Measurements from ENCODE around the gene IGF2R. TPM values are rescaled to one million over a fixed set of nuclear protein-coding genes. Genes with fewer than 3 reads are reported as not detected.

IGF2R gene
- total and polyA plus RNA-seq, 2 experiments from 2014 or later: 61.2 to 132 TPM

DNA sequence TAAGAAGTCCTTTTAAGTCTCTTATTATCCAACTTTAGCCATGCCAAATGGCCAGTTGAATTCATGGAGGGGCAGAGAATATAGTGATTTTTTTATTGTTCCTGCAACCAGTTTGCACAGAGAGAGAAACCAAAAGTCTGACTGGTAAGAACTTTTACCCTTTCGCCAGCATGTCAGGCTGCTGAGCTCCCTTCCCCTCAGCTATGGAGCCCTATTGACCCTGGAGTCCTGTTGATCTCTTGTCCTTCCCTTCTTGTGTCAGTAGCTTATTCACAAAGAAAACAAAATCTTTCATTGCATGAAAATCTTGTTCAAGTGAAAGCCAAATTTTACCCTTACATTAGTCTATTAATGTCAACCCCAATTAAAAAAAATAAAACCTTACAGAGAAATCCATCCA is 151.2 kb downstream of the IGF2R start:
- H4K20me1 ChIP-seq (ENCODE audit: insufficient read depth, poor library complexity, severe bottlenecking): no peaks in the 10 kb centered on the region
- WGBS (ENCODE audit: low lambda C conversion rate, missing lambda C conversion rate): 90% methylated on average over 1 of the region's 1 CpG
- no peak overlapping the region for H3K27ac ChIP-seq
- no peak for DNase-seq (ENCODE audit: low spot score)
- no peak overlapping the region for H3K4me2 ChIP-seq
- H3K9me2 ChIP-seq (replicated peaks; ENCODE audit: insufficient read depth): no peaks in the 10 kb centered on the region
- no peak overlapping the region for H2AFZ ChIP-seq
- TF ChIP-seq, protein P1, sequence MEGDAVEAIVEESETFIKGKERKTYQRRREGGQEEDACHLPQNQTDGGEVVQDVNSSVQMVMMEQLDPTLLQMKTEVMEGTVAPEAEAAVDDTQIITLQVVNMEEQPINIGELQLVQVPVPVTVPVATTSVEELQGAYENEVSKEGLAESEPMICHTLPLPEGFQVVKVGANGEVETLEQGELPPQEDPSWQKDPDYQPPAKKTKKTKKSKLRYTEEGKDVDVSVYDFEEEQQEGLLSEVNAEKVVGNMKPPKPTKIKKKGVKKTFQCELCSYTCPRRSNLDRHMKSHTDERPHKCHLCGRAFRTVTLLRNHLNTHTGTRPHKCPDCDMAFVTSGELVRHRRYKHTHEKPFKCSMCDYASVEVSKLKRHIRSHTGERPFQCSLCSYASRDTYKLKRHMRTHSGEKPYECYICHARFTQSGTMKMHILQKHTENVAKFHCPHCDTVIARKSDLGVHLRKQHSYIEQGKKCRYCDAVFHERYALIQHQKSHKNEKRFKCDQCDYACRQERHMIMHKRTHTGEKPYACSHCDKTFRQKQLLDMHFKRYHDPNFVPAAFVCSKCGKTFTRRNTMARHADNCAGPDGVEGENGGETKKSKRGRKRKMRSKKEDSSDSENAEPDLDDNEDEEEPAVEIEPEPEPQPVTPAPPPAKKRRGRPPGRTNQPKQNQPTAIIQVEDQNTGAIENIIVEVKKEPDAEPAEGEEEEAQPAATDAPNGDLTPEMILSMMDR (IDR thresholded peaks at IDR 0.05; ENCODE audit: poor library complexity): no peak
- TF ChIP-seq EZH2 (IDR thresholded peaks at IDR 0.05; ENCODE audit: borderline replicate concordance): no peak
- TF ChIP-seq EZH2phosphoT487 (IDR thresholded peaks at IDR 0.05; ENCODE audit: low read depth, severe bottlenecking, unreplicated experiment): no peak
- H3K9me3 ChIP-seq (ENCODE audit: low read depth): no peaks in the 10 kb centered on the region
- no peak overlapping the region for H3K4me3 ChIP-seq
- H3K4me1 ChIP-seq (ENCODE audit: insufficient read depth): no peaks in the 10 kb centered on the region
- no peaks in the 10 kb centered on the region for H3K79me2 ChIP-seq
- H3K27me3 ChIP-seq: no peaks in the 10 kb centered on the region
- H3K36me3 ChIP-seq (replicated peaks; ENCODE audit: insufficient read depth, low read depth): no peaks in the 10 kb centered on the region

DNA sequence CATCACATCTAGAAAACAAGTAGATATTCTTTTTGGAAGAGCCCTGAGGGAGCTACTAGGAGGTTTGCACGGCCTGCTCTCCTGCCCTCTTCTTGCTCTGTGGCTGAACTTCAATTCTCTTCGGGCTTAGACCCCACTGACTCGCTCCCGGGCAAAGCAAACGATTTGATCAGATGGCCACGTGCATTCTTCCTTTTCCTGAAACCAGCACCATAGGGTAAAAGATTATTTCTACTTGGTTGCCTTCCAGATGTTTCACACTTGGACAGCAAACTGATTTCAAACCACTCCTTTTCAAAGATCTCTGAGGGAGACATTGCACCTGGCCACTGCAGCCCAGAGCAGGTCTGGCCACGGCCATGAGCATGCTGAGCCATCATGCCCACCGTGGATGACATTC is 152.7 kb downstream of the IGF2R start, which contains the start of gene SLC22A1:
Gene SLC22A1, plus strand, starts transcription at position 258 of the 400 bp plus-strand sequence. Its CDS starts 121 bp downstream, at position 379.
- Histone ChIP-seq H3K36me3 (replicated peaks; ENCODE audit: insufficient read depth, low read depth) (no peaks in the 10 kb centered on the region), H4K20me1 (ENCODE audit: insufficient read depth, poor library complexity, severe bottlenecking) (no peaks in the 10 kb centered on the region), H3K79me2 (no peaks in the 10 kb centered on the region), H3K27ac (no peak within 1 kb of the TSS), H3K9me2 (replicated peaks; ENCODE audit: insufficient read depth) (no peaks in the 10 kb centered on the region), H3K4me2 (no peak within 1 kb of the TSS), H3K27me3 (no peaks in the 10 kb centered on the region), H3K9me3 (ENCODE audit: low read depth) (no peaks in the 10 kb centered on the region), H2AFZ (no peak within 1 kb of the TSS), H3K4me1 (ENCODE audit: insufficient read depth) (no peaks in the 10 kb centered on the region), H3K4me3 (no peak within 1 kb of the TSS)
- no peak for TF ChIP-seq EZH2 (IDR thresholded peaks at IDR 0.05; ENCODE audit: borderline replicate concordance)
- TF ChIP-seq, protein P1 (IDR thresholded peaks at IDR 0.05; ENCODE audit: poor library complexity): no peak
- TF ChIP-seq EZH2phosphoT487 (IDR thresholded peaks at IDR 0.05; ENCODE audit: low read depth, severe bottlenecking, unreplicated experiment): no peak
- WGBS (ENCODE audit: low lambda C conversion rate, missing lambda C conversion rate): 93% methylated on average over 8 of the region's 8 CpGs
- no peak for DNase-seq (ENCODE audit: low spot score)

DNA sequence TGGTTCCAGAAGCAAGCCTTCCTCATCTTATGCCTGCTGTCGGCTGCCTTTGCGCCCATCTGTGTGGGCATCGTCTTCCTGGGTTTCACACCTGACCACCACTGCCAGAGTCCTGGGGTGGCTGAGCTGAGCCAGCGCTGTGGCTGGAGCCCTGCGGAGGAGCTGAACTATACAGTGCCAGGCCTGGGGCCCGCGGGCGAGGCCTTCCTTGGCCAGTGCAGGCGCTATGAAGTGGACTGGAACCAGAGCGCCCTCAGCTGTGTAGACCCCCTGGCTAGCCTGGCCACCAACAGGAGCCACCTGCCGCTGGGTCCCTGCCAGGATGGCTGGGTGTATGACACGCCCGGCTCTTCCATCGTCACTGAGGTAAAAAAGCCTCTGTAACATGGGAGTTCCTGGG is 153.1 kb downstream of the IGF2R start:
- H3K9me2 ChIP-seq (replicated peaks; ENCODE audit: insufficient read depth): no peaks in the 10 kb centered on the region
- no peak overlapping the region for H3K4me3 ChIP-seq
- TF ChIP-seq, protein P1 (IDR thresholded peaks at IDR 0.05; ENCODE audit: poor library complexity): no peak
- TF ChIP-seq EZH2phosphoT487 (IDR thresholded peaks at IDR 0.05; ENCODE audit: low read depth, severe bottlenecking, unreplicated experiment) (no peak), EZH2 (IDR thresholded peaks at IDR 0.05; ENCODE audit: borderline replicate concordance) (no peak)
- H3K27me3 ChIP-seq: no peaks in the 10 kb centered on the region
- H3K4me1 ChIP-seq (ENCODE audit: insufficient read depth): no peaks in the 10 kb centered on the region
- H3K36me3 ChIP-seq (replicated peaks; ENCODE audit: insufficient read depth, low read depth): no peaks in the 10 kb centered on the region
- H3K9me3 ChIP-seq (ENCODE audit: low read depth): no peaks in the 10 kb centered on the region
- H2AFZ ChIP-seq: no peak overlapping the region
- H3K79me2 ChIP-seq: no peaks in the 10 kb centered on the region
- H3K27ac ChIP-seq: no peak overlapping the region
- WGBS (ENCODE audit: low lambda C conversion rate, missing lambda C conversion rate): 97% methylated on average over 14 of the region's 14 CpGs
- H4K20me1 ChIP-seq (ENCODE audit: insufficient read depth, poor library complexity, severe bottlenecking): no peaks in the 10 kb centered on the region
- no peak for DNase-seq (ENCODE audit: low spot score)
- H3K4me2 ChIP-seq: no peak overlapping the region

DNA sequence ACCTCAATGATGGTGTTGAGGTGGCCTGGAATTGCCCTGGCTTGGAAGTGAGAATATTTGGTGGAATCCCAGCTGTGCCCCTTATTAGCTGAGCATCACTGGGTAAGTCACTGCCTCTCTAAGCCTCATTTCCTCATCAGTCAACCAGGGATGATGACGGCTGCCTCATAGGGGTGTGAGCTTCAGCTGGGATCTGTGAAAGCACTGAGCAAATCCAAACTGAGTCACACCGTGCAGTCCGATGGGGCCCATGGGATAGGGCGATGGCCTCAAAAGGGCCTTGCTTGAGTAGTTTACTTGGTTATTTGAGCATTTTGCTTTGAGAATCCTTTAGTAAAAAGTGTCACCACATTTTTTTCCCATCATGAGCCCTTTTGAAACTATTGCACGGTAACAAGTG is 153.9 kb downstream of the IGF2R start:
- no peaks in the 10 kb centered on the region for H3K4me1 ChIP-seq (ENCODE audit: insufficient read depth)
- no peaks in the 10 kb centered on the region for H3K9me2 ChIP-seq (replicated peaks; ENCODE audit: insufficient read depth)
- H2AFZ ChIP-seq: no peak overlapping the region
- H3K9me3 ChIP-seq (ENCODE audit: low read depth): no peaks in the 10 kb centered on the region
- H3K36me3 ChIP-seq (replicated peaks; ENCODE audit: insufficient read depth, low read depth): no peaks in the 10 kb centered on the region
- no peak overlapping the region for H3K4me2 ChIP-seq
- no peaks in the 10 kb centered on the region for H4K20me1 ChIP-seq (ENCODE audit: insufficient read depth, poor library complexity, severe bottlenecking)
- DNase-seq (ENCODE audit: low spot score): no peak
- 93% methylated on average over 5 of the region's 5 CpGs for WGBS (ENCODE audit: low lambda C conversion rate, missing lambda C conversion rate)
- no peak overlapping the region for H3K4me3 ChIP-seq
- TF ChIP-seq EZH2 (IDR thresholded peaks at IDR 0.05; ENCODE audit: borderline replicate concordance) (no peak), EZH2phosphoT487 (IDR thresholded peaks at IDR 0.05; ENCODE audit: low read depth, severe bottlenecking, unreplicated experiment) (no peak)
- TF ChIP-seq, protein P1 (IDR thresholded peaks at IDR 0.05; ENCODE audit: poor library complexity): no peak
- H3K27ac ChIP-seq: no peak overlapping the region
- no peaks in the 10 kb centered on the region for H3K79me2 ChIP-seq
- no peaks in the 10 kb centered on the region for H3K27me3 ChIP-seq
